ENCODE measurements around the gene SLC39A13. TPM values are rescaled to one million over a fixed set of nuclear protein-coding genes. Genes with fewer than 3 reads are reported as not detected.

Gene SLC39A13
- total RNA-seq, 1 experiment from 2014 or later: 29.2 TPM

DNA sequence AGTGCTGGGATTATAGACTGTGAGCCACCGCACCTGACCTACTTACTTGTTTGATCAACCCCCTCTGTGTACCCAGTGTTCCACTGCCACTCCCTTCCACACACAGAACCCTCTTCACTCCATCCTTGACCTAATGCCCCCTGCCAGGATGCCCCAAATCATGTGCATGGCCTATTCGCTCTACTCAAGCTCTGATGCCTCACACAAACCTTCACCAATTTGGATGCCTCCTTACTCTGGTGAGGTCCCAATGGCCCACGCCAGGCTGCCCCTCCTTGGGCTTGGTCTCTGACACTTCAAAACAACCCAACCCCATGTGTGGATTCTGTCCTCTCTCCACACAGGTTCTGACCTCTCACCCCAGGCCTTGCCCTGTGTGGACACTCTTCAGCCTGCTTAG is 27.3 kb downstream of the SLC39A13 start:
- Histone ChIP-seq H2BK15ac (ENCODE audit: low read depth, low read length) (no peak overlapping the region), H3K4ac (ENCODE audit: low read depth, low read length) (no peak overlapping the region), H3K56ac (ENCODE audit: insufficient read length, low read depth, low read length) (no peak overlapping the region), H3K4me1 (ENCODE audit: insufficient read depth, low read length) (no peaks in the 10 kb centered on the region), H3K79me1 (ENCODE audit: insufficient read depth, low read depth, low read length, poor library complexity, severe bottlenecking) (no peaks in the 10 kb centered on the region), H4K20me1 (ENCODE audit: control insufficient read depth, insufficient read depth, insufficient read length) (no peaks in the 10 kb centered on the region), H3K23me2 (ENCODE audit: insufficient read length, low read depth, low read length, poor library complexity, severe bottlenecking) (no peaks in the 10 kb centered on the region), H3K9ac (ENCODE audit: extremely low read depth, insufficient read length, low read length) (no peak overlapping the region), H2BK120ac (ENCODE audit: low read depth, low read length, poor library complexity, severe bottlenecking) (no peak overlapping the region), H3K23ac (ENCODE audit: insufficient read length, low read depth, low read length) (no peak overlapping the region), H2BK20ac (ENCODE audit: low read depth, low read length, poor library complexity, severe bottlenecking) (no peak overlapping the region), H2BK12ac (ENCODE audit: insufficient read length, low read depth, low read length) (no peak overlapping the region), H3K27ac (ENCODE audit: insufficient read length, low read depth, low read length) (no peak overlapping the region), H2AK5ac (ENCODE audit: insufficient read length, low read length) (no peak overlapping the region), H3K9me3 (ENCODE audit: control insufficient read depth, low read depth, low read length) (no peaks in the 10 kb centered on the region), H3K4me2 (ENCODE audit: insufficient read depth, insufficient read length, low read length) (no peak overlapping the region), H4K8ac (replicated peaks; ENCODE audit: insufficient read length, low read depth, low read length) (no peak overlapping the region), H4K5ac (ENCODE audit: insufficient read length, low read depth, low read length) (no peak overlapping the region), H3K14ac (ENCODE audit: insufficient read depth, low read length) (no peak overlapping the region), H3T11ph (ENCODE audit: low read length) (no peak overlapping the region), H3K18ac (ENCODE audit: insufficient read length, low read depth, low read length) (no peak overlapping the region), H2AFZ (ENCODE audit: low read length) (no peak overlapping the region), H3K79me2 (ENCODE audit: insufficient read depth, low read length) (no peaks in the 10 kb centered on the region), H4K91ac (ENCODE audit: insufficient read length, low read depth, low read length) (no peak overlapping the region), H3K27me3 (ENCODE audit: insufficient read depth, low read length) (no peaks in the 10 kb centered on the region), H2BK5ac (ENCODE audit: insufficient read length, low read length) (no peak overlapping the region)
- no peak for DNase-seq
- H3K27me3 Mint-ChIP-seq (ENCODE audit: low read depth): no peaks in the 10 kb centered on the region; the same call in 1 of the 2 replicates
- TF ChIP-seq CTCF (conservative IDR thresholded peaks at IDR 0.05): no peak
- no CpG with 5 or more reads among the region's 3 CpGs for WGBS (ENCODE audit: extremely low coverage, insufficient read length, low lambda C conversion rate)
- no peaks in the 10 kb centered on the region for H3K4me1 Mint-ChIP-seq
- no peaks in the 10 kb centered on the region for H3K9me3 Mint-ChIP-seq
- H3K36me3 Mint-ChIP-seq (ENCODE audit: insufficient read depth in 1 of 3, low read depth in 3 of 3): no peaks in the 10 kb centered on the region; a peak in 1 of 7 replicates
- no peak overlapping the region for H3K4me3 Mint-ChIP-seq
- peak overlapping the region in 1 of 3 experiments; percentile 85; a peak in 1 of 7 replicates for H3K27ac Mint-ChIP-seq
